AG10803 (cell line): ENCODE measurements around the gene FBXW8.
A peak's percentile ranks its signal among the peaks of the same experiment; 100 is the strongest.

Experiments
- DNase-seq: peaks from one replicate; pipeline ENCODE4 v3.0.0; 2010; ENCODE audit warnings: low read depth
- H3K4me3 ChIP-seq: 2 replicates; pipeline ENCODE4 v1.5.1; 2011; ENCODE audit warnings: mild to moderate bottlenecking, low read length, control low read depth
- TF ChIP-seq, protein P1 (sequence below): conservative IDR thresholded peaks from 2 replicates; pipeline ENCODE4 v1.5.1; 2011; ENCODE audit warnings: mild to moderate bottlenecking, low read length, control low read depth, inconsistent platforms

The FBXW8 gene

DNA sequence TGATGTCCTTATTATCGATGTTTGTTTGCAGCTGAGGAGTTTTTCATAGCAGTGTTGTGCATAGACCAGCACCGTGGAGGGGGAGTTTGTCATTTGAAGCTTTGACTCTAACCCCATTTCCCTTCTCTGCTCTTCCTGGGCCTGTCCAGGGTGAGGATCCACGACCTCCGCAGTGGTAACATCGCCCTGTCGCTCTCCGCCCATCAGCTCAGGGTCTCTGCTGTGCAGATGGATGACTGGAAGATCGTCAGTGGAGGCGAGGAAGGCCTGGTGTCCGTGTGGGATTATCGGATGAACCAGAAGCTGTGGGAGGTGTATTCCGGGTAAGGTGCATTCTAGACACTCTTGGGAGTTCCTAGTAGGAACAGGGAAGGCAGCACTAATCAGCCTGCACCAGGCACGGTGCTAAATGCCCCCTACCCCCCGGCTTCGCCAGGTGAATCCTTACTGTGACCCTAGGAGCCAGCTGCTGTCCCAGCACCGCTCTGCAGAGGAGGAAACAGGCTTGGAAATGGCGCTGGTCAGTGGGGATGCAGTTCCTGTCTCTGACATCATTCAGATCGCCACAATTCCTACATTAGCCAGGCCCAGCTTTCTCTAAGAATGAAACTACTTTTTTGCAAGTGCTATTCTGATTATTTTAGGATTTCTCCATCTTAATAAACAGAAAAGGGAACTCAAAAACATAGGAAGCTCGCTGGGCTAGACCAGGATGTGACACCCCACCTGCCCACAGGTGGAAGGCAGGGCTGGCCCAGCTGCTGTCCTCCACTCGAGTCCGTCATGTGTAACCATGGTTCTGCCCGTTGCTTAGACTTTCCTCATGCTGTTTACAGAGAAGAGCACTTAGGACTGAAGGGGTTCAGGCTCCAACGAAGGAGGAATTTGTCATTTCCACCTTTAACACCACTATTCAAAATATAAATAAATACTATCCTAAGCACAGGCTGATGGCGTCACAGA lies 113.5 kb downstream of the FBXW8 start:
- DNase-seq, result no peak
- H3K4me3 ChIP-seq, result no peak overlapping the region
- TF ChIP-seq, protein P1, sequence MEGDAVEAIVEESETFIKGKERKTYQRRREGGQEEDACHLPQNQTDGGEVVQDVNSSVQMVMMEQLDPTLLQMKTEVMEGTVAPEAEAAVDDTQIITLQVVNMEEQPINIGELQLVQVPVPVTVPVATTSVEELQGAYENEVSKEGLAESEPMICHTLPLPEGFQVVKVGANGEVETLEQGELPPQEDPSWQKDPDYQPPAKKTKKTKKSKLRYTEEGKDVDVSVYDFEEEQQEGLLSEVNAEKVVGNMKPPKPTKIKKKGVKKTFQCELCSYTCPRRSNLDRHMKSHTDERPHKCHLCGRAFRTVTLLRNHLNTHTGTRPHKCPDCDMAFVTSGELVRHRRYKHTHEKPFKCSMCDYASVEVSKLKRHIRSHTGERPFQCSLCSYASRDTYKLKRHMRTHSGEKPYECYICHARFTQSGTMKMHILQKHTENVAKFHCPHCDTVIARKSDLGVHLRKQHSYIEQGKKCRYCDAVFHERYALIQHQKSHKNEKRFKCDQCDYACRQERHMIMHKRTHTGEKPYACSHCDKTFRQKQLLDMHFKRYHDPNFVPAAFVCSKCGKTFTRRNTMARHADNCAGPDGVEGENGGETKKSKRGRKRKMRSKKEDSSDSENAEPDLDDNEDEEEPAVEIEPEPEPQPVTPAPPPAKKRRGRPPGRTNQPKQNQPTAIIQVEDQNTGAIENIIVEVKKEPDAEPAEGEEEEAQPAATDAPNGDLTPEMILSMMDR, result no peak

DNA sequence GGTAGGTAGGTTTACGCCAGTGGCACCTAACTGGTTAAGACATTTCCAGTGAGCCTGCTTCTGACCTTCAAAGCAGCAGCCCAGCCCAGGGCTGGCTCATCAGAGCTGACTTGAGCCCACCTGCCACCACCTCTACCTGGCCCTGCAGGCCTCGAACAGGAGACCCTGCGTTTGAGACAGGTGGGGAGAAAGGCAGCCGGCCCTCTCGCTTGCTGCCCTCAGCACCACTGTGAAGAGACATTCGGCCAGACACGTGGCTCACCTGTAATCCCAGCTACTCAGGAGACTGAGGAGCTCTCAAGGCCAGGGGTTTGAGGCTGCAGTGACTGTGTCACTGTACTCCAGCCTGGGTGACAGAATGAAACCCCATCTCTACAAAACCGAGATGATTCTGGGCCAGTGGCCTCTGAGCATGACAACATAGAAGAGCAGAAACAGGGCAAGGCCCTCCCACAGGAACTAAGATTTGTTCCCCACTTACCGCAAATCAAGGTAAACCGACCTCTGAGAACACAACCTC lies 114.3 kb downstream of the FBXW8 start:
- DNase-seq, result no peak
- TF ChIP-seq, protein P1, result no peak
- no peak overlapping the region for H3K4me3 ChIP-seq

DNA sequence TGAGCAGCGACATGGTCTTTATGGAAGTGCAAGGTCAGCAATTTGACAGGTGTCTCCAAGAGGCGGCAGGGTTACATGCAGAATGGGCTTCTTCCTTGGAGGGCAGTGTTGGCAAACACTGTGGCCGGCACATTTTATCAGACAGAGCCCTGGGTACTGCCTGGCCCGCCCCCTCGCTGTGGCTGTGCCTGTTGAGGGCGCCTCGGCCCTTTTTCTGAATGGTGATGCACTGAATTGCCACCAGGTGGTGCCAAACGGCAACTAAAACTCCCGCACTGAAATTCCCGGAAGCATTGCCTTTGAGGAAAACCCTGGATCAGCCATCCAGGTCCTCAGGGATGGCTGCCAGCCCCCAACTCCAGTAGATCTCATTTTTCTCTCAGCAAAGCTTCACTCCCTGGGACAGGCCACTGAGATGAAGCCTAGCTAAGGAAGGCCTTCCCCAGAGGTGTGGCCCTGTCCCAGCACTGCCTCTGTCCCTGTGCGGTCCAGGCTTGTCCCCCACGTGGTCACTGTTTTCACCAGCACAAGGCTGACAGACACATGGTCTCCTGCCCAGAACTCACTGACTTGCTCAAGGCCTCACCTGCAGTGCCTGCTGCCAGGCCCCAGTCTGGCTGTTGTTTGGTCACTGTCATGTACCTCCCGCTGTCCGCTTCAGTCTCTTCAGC lies 114.9 kb downstream of the FBXW8 start:
- TF ChIP-seq, protein P1, result peak; percentile 79
- DNase-seq, result peak; percentile 56
- no peak overlapping the region for H3K4me3 ChIP-seq

DNA sequence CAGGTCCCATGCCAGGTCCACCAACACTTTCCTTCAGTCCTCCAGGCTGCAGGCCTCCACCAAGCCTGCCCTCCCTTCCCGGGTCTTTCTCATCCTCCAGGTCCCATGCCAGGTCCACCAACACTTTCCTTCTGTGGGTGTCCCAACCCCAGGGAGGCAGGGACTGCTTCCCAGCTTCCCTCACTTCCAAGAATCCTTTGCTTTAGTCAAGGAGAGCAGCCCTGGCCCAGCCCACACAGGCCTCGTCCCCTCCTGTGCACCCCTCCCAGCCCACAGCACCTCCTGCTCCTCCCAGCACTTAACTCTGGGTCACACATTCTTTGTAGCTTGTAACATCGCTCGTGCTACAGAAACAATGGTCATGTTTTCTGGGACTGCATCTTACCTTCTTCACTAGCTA lies 115.6 kb downstream of the FBXW8 start:
- no peak for DNase-seq
- TF ChIP-seq, protein P1, result no peak
- no peak overlapping the region for H3K4me3 ChIP-seq

DNA sequence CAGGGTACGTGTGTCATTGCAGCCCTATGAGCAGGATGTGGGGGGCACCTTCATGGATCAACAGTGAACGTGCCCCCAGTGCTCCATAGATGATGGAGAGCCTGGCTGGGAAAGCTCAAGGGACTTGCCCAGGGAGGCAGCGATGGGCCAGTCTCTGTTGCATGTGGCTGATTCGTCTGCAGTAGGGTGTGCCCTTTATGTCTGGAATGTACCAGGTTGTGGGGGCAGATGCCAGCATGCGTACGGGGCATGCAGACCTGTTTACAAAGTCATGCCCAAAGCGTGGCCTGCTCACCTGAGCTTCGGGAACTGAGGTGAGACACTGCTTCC lies 116.1 kb downstream of the FBXW8 start:
- TF ChIP-seq, protein P1, result no peak
- DNase-seq, result no peak

DNA sequence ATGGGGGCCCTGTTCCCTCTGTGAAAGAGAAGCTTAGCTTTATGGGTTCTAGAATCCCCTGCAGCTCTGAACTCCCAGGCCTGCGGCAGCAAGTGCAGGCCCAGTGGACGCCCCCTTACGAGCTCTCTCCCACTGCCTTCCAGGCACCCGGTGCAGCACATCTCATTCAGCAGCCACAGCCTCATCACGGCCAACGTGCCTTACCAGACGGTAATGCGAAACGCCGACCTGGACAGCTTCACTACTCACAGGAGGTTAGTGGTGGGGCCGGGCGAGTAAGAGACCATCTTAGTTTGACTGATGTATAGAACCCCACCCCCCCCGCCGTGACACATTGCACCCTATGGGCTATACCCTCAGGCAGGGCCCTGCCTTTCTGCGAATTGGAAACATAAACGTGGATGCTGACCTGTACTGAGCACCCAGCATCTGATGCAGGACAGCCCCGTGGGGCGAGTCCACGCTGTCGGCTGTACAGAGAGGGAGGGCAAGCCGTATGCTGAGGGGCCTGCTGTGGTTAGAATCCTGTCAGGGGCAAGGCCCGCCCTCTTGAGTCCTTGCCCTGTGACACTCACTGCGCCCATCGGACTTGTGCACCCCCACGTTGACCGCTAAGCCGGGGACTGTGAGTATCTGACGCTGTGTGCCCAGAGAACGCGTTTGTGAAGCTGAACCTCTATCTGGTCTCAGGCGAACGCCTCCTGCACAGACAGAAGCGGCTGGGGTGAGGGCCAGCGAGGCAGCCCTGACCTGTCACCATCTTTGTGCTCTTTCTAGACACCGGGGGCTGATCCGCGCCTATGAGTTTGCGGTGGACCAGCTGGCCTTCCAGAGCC lies 116.7 kb downstream of the FBXW8 start:
- H3K4me3 ChIP-seq, result no peak overlapping the region
- DNase-seq, result no peak
- TF ChIP-seq, protein P1, result no peak

More for the DNA sequence above, 116.1 kb downstream of the FBXW8 start:
- no peak overlapping the region for H3K4me3 ChIP-seq
